GM18498 (cell line): ENCODE data around the gene SCN2B.
"Not testable (repeated sequence)": the region's sequence is repeated elsewhere in the genome, so short reads cannot be mapped to it uniquely, and the experiment has no call there.

ENCODE experiments used
- ATAC-seq: cut with Tn5 transposase; IDR thresholded peaks from one replicate; pipeline ENCODE4 v1.9.1; 2021; ENCODE audit warnings: mild to moderate bottlenecking, moderate library complexity; ENCODE audit not compliant: unreplicated experiment

SCN2B gene

DNA sequence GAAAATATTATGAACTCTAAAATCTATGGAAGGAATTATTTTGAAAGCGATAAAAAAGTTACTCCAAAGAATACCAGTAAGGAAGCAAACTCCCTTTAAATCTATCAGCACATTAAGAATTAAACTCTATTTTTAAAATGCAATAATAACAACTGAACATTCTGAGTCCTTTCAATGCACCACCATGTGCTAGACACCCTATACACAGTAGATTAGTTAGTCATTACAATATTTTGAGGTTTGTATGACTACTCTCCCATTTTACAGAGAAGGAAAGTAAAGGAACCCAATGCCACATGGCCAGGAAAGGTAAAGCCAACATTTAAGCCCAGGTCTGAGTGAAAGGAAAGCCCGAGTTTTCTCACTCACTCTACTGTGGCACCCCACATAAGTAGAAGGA, 30.6 kb upstream of the SCN2B start:
- no peak for ATAC-seq

GRCh38 chr11:118206391-118207031, 30.1 kb upstream of the SCN2B start:
- ATAC-seq = no peak

GRCh38 chr11:118205606-118206378, 29.4 kb upstream of the SCN2B start:
- ATAC-seq = no peak

GRCh38 chr11:118202599-118203422, 26.4 kb upstream of the SCN2B start:
- no peak for ATAC-seq

DNA sequence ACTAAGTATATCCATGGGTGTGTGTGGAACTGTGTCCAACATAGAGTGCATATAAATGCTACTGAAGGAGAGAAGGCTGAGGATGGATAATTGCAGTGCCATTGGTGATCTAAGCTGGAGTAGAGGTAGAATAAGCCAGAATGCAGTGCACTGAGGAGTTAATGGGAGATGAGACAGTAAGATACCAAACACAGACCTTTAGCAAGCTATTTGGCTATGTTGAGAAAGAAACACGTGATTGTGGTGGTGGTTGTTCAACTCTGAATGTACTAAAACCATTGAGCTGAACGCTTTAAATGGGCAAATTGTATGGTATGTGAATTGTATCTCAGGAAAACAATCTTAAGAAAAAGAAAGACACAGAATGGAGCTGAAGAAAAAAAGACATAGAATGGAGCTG, 25.5 kb upstream of the SCN2B start:
- ATAC-seq = no peak

- ATAC-seq = no peak
Observed at GRCh38 chr11:118200901-118201680, 24.7 kb upstream of the SCN2B start.

- no peak for ATAC-seq
Observed at GRCh38 chr11:118200497-118200896, 24.1 kb upstream of the SCN2B start.

- no peak for ATAC-seq
Observed at GRCh38 chr11:118199135-118199534, 22.7 kb upstream of the SCN2B start.

DNA sequence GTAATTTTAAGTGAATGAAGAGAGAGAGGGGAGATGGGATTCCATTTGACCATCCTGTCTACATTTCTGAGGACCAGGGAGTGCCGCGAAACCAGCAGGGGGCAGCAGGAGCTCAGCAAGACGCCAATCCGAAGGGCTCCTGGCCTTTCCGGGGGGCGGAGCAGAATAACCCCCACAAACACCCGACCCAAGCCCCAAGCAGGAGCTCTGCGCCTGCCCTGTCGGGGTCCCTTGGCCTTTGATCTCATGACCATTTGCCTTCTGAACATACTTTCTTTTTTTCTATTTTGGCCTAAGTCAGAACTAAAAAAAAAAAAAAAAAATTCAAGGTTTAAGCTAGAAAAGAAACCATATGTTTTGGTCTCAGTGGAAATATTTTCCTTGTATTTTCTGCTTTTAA, 21.9 kb upstream of the SCN2B start:
- no peak for ATAC-seq

GRCh38 chr11:118194835-118195627, 18.6 kb upstream of the SCN2B start:
- ATAC-seq = no peak

DNA sequence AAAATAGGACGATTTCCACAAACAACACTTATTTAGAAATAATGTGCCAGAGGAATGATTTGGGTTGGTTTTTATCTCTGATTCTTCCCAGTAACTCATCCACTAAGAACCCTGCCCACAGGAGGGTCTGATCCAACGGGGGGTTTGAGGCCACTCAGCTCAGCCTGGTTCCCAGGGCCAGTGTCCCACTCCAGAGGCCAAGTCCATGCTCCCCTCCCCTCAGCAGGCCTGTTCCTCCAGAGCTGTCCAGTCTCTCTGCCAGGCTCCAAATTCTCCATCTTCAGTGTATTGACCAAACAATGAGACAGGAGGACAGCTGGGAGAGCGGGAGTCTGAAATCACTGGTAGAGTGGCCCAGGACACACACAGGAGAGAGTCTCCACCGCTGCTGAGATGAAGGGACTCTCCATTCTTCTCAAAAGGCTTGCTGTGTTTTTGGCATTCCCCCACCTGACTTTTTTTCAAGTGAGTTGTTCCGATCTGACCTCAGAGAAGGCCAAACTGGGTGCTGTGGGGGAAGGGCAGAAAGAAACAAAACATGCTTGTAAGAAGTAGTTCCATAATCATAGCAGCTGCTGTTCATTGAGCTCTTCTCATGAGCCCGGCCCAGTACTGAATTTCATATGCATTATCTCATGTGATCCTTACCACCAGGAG, 17.6 kb upstream of the SCN2B start:
- ATAC-seq = no peak

- not testable (repeated sequence) for ATAC-seq
Observed at GRCh38 chr11:118192817-118193216, 16.4 kb upstream of the SCN2B start.

GRCh38 chr11:118190942-118191506, 14.6 kb upstream of the SCN2B start:
- not testable (repeated sequence) for ATAC-seq

GRCh38 chr11:118186346-118187107, 10.1 kb upstream of the SCN2B start:
- ATAC-seq = no peak

- ATAC-seq = no peak
Observed at GRCh38 chr11:118184784-118185579, 8.5 kb upstream of the SCN2B start.

- not testable (repeated sequence) for ATAC-seq
Observed at GRCh38 chr11:118183691-118184090, 7.3 kb upstream of the SCN2B start.

DNA sequence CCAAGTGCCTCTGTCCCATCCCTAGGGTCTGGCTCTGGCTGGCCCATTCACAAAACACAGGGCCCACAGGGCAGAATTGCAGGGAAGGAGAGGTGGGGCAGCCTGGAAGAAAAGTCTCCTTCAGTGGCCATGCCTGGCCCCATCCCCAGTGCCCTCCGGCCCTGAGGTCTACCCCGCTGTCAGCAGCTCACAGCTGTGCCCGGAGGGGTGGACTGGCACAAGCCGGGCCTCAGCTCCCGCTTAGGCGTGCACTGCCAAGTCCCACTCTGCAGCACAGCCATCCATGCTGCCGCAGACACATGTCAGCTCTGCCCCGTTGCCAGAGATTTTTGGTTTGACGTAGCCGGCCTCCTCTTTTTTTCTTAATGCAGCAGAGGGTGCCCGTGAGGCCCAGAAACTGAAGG, 3.9 kb upstream of the SCN2B start:
- ATAC-seq = no peak

DNA sequence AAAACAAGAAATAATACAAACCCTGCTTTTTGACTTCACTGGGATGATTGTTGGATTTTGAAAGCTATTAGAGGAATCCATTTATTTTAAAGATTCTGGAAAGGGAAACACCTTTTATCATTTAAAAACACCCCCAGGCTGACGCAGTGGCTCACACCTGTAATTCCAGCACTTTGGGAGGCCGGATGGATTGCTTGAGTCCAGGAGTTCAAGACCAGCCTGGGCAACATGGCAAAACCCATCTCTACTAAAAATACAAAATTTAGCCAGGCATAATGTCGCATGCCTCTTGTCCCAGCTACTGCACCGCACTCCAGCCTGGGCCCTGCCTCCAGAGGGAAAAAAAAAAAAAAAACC, 317 bp upstream of the SCN2B start:
- ATAC-seq = no peak
